ENCODE data around the gene TSPAN9.

- TF ChIP-seq REST (IDR thresholded peaks at IDR 0.05; ENCODE audit: insufficient replicate concordance, low read depth) (no peak), CTCF (IDR thresholded peaks at IDR 0.05; ENCODE audit: insufficient read depth, low read length) (no peak), POLR2AphosphoS5 (IDR thresholded peaks at IDR 0.05; ENCODE audit: low read depth) (no peak), SPI1 (IDR thresholded peaks at IDR 0.05; ENCODE audit: borderline replicate concordance, low read depth) (no peak)
Measured at GRCh38 chr12:3117144-3117581, 40.0 kb downstream of the TSPAN9 start.
